ENCODE measurements around the gene ACO2. TPM values are rescaled to one million over a fixed set of nuclear protein-coding genes. Genes with fewer than 3 reads are reported as not detected.

ACO2 gene
- total and polyA plus RNA-seq, 2 of the 13 experiments (the other 11 are each of a cell fraction or from before 2014, with no cell fraction given): 19.2 to 45.6 TPM

GRCh38 chr22:41543854-41544670 lies 75.1 kb downstream of the ACO2 start, which contains the start of gene POLR3H (continued):
- TF ChIP-seq PREB (CRISPR knock-in tag; IDR thresholded peaks at IDR 0.05): no peak
- no peak for TF ChIP-seq ZNF83 (CRISPR knock-in tag; IDR thresholded peaks at IDR 0.05; ENCODE audit: borderline replicate concordance)
- 0 out of 2 replicates have a peak, but pooled peaks have one; percentile 76 for TF ChIP-seq SRY (CRISPR knock-in tag; IDR thresholded peaks at IDR 0.05)
- no peak for TF ChIP-seq ZNF260 (CRISPR knock-in tag; IDR thresholded peaks at IDR 0.05; ENCODE audit: borderline replicate concordance, low read depth)
- TF ChIP-seq ZNF280D (CRISPR knock-in tag; IDR thresholded peaks at IDR 0.05): no peak
- TF ChIP-seq TEAD2 (CRISPR knock-in tag; IDR thresholded peaks at IDR 0.05): no peak
- TF ChIP-seq ZNF749 (CRISPR knock-in tag; IDR thresholded peaks at IDR 0.05; ENCODE audit: borderline replicate concordance): no peak
- TF ChIP-seq ZGPAT (CRISPR knock-in tag; IDR thresholded peaks at IDR 0.05): peak; percentile 36; the same call in 1 of the 2 replicates
- no peak for TF ChIP-seq THAP7 (CRISPR knock-in tag; IDR thresholded peaks at IDR 0.05)
- TF ChIP-seq ZNF776 (CRISPR knock-in tag; IDR thresholded peaks at IDR 0.05): no peak
- TF ChIP-seq BCL3 (CRISPR knock-in tag; IDR thresholded peaks at IDR 0.05): no peak
- peak; percentile 47; the same call in 1 of the 2 replicates for TF ChIP-seq TFDP1 (CRISPR knock-in tag; IDR thresholded peaks at IDR 0.05; ENCODE audit: borderline replicate concordance)
- peak; percentile 87; the same call in 1 of the 2 replicates for TF ChIP-seq ZFP36L2 (CRISPR knock-in tag; IDR thresholded peaks at IDR 0.05)
- TF ChIP-seq ZFP82 (CRISPR knock-in tag; IDR thresholded peaks at IDR 0.05; ENCODE audit: borderline replicate concordance): no peak
- TF ChIP-seq CC2D1A (CRISPR knock-in tag; IDR thresholded peaks at IDR 0.05): no peak
- TF ChIP-seq ZNF276 (CRISPR knock-in tag; IDR thresholded peaks at IDR 0.05; ENCODE audit: low read depth): no peak
- no peak for TF ChIP-seq TOE1 (CRISPR knock-in tag; IDR thresholded peaks at IDR 0.05)

Measured in HepG2 (cell line).